SK-N-SH treated with all-trans-retinoic acid at 6 μM for 48 hours (cell line): ENCODE data around the gene RHOC.

Experiments used
- ATAC-seq: fragments of 200-7000 bp; cut with Tn5 transposase; 3 replicates; pipeline ENCODE4 v1.9.1; 2020; ENCODE audit warnings: mild to moderate bottlenecking, moderate library complexity
- ARNTL ChIP-seq: fragments of 450-650 bp; formaldehyde crosslinking; IDR thresholded peaks from 2 replicates; pipeline ENCODE4 v1.5.0; 2020; ENCODE audit warnings: low read depth, mild to moderate bottlenecking, moderate library complexity, borderline replicate concordance
- BACH2 ChIP-seq: fragments of 250-450 bp; sonication (Bioruptor Pico); IDR thresholded peaks from 2 replicates; pipeline ENCODE4 v1.9.0; 2021; ENCODE audit warnings: mild to moderate bottlenecking, borderline replicate concordance
- CSDC2 ChIP-seq: fragments of 250-450 bp; sonication (Bioruptor Pico); IDR thresholded peaks from 2 replicates; pipeline ENCODE4 v1.5.0; 2020; ENCODE audit warnings: mild to moderate bottlenecking, moderate library complexity
- GLIS3 ChIP-seq: fragments of 250-450 bp; sonication (Bioruptor Pico); IDR thresholded peaks from 2 replicates; pipeline ENCODE4 v1.5.0; 2020; ENCODE audit warnings: mild to moderate bottlenecking, moderate library complexity
- ISL1 ChIP-seq: fragments of 250-450 bp; sonication (Bioruptor Pico); IDR thresholded peaks from 2 replicates; pipeline ENCODE4 v2.1.2; 2022; ENCODE audit warnings: mild to moderate bottlenecking, moderate library complexity
- OSR1 ChIP-seq: fragments of 250-450 bp; sonication (Bioruptor Pico); IDR thresholded peaks from 2 replicates; pipeline ENCODE4 v1.8.0; 2022; ENCODE audit warnings: moderate library complexity, mild to moderate bottlenecking, inconsistent platforms
- PPARA ChIP-seq: fragments of 250-450 bp; sonication (Bioruptor Pico); IDR thresholded peaks from 2 replicates; pipeline ENCODE4 v1.5.0; 2020; ENCODE audit warnings: mild to moderate bottlenecking, borderline replicate concordance
- RARB ChIP-seq: fragments of 250-450 bp; sonication (Bioruptor Pico); IDR thresholded peaks from 2 replicates; pipeline ENCODE4 v1.8.0; 2021; ENCODE audit warnings: mild to moderate bottlenecking, moderate library complexity
- SNAI2 ChIP-seq: fragments of 250-450 bp; sonication (Bioruptor Pico); IDR thresholded peaks from 2 replicates; pipeline ENCODE4 v1.5.0; 2020; ENCODE audit warnings: mild to moderate bottlenecking, moderate library complexity
- TCF4 ChIP-seq: fragments of 250-450 bp; sonication (Bioruptor Pico); IDR thresholded peaks from 2 replicates; pipeline ENCODE4 v1.8.0; 2021; ENCODE audit warnings: mild to moderate bottlenecking, moderate library complexity, borderline replicate concordance
- TOX ChIP-seq: fragments of 250-450 bp; sonication (Bioruptor Pico); IDR thresholded peaks from 2 replicates; pipeline ENCODE4 v1.8.0; 2021; ENCODE audit warnings: mild to moderate bottlenecking, moderate library complexity, borderline replicate concordance
- ZC3H10 ChIP-seq: fragments of 250-450 bp; sonication (Bioruptor Pico); IDR thresholded peaks from 2 replicates; pipeline ENCODE4 v1.5.1; 2021; ENCODE audit warnings: mild to moderate bottlenecking, moderate library complexity
- ZFP30 ChIP-seq: fragments of 450-650 bp; formaldehyde crosslinking; IDR thresholded peaks from 2 replicates; pipeline ENCODE4 v1.5.0; 2022; ENCODE audit warnings: mild to moderate bottlenecking, moderate library complexity
- ZNF70 ChIP-seq: fragments of 450-650 bp; formaldehyde crosslinking; IDR thresholded peaks from 2 replicates; pipeline ENCODE4 v1.5.0; 2020; ENCODE audit warnings: mild to moderate bottlenecking, moderate library complexity
- ZNF8 ChIP-seq: fragments of 450-650 bp; formaldehyde crosslinking; IDR thresholded peaks from 2 replicates; pipeline ENCODE4 v1.5.0; 2020; ENCODE audit warnings: mild to moderate bottlenecking, moderate library complexity
- TF ChIP-seq, protein P1 (sequence below): fragments of 250-450 bp; sonication (Bioruptor Pico); IDR thresholded peaks from 2 replicates; pipeline ENCODE4 v1.5.0; 2020; ENCODE audit warnings: mild to moderate bottlenecking, moderate library complexity
- TF ChIP-seq, protein P2 (sequence below): fragments of 250-450 bp; sonication (Bioruptor Pico); IDR thresholded peaks from 2 replicates; pipeline ENCODE4 v1.5.1; 2021; ENCODE audit warnings: mild to moderate bottlenecking, moderate library complexity
- TF ChIP-seq, protein P3 (sequence below): fragments of 250-450 bp; sonication (Bioruptor Pico); IDR thresholded peaks from 2 replicates; pipeline ENCODE4 v1.8.0; 2021; ENCODE audit warnings: low read depth, mild to moderate bottlenecking, moderate library complexity, borderline replicate concordance

Gene RHOC

DNA sequence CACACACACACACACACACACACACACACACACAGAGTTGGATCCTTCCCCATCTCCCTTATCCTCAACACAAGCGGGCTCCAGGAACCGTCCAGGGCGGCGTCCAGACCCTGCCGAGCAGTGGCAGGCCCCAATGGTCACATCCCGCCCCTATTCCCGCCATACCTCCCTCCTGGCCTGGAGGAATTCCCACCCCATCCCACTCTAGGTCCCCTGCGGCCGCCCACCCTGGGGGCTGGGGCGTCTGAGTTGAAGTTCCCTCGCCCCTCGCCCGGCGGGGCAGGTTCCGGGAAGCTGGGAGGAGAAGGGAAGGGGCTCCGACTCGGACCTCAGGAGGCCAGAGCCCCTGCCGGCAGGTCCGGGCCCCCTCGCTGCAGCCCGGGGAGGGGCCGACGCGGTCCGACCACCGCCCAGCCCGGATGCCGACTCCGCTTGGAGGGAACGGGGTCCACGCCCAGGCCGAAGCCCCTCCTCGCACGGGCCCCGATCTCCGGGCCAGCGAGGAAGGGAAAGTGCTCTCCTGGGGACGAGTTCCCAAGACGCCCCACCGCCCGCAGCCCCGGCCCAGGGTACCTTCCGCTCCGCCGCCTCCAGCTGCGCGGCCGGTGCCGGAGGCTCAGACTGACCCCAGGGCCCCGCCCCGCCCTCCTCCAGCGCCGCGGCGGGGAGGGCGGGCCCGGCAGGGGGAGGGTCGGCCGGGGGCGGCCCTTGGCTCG, at the start of gene RHOC:
Gene RHOC (minus strand): TSS at position 623 of the 716 bp plus-strand sequence. CDS start 3,328 bp downstream, outside the sequence.
- ATAC-seq = peak; percentile 70

DNA sequence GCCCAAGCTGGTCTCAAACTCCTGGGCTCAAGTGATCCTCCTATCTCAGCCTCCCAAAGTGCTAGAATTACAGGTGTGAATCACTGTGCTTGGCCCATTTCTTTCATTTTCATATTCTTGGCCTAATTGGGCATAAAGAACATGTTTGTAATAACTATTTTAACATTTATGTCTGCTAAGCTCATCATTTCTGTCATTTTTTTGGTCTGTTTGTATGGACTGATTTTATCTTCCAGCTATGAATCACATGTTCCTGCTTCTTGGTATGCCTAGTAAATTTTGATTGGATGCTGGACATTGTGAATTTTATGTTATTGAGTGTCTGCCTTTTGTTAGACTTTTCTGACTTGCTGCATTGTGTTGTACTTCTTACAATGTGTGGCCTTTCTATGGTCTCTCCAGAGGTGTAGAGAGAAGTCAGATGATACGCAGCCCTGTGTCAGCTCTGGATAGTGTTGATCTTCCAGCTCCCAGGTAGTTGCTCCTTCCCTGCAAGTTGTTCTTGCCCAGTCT, 47.2 kb upstream of the RHOC start:
- ATAC-seq = no peak
- TF ChIP-seq, protein P1, sequence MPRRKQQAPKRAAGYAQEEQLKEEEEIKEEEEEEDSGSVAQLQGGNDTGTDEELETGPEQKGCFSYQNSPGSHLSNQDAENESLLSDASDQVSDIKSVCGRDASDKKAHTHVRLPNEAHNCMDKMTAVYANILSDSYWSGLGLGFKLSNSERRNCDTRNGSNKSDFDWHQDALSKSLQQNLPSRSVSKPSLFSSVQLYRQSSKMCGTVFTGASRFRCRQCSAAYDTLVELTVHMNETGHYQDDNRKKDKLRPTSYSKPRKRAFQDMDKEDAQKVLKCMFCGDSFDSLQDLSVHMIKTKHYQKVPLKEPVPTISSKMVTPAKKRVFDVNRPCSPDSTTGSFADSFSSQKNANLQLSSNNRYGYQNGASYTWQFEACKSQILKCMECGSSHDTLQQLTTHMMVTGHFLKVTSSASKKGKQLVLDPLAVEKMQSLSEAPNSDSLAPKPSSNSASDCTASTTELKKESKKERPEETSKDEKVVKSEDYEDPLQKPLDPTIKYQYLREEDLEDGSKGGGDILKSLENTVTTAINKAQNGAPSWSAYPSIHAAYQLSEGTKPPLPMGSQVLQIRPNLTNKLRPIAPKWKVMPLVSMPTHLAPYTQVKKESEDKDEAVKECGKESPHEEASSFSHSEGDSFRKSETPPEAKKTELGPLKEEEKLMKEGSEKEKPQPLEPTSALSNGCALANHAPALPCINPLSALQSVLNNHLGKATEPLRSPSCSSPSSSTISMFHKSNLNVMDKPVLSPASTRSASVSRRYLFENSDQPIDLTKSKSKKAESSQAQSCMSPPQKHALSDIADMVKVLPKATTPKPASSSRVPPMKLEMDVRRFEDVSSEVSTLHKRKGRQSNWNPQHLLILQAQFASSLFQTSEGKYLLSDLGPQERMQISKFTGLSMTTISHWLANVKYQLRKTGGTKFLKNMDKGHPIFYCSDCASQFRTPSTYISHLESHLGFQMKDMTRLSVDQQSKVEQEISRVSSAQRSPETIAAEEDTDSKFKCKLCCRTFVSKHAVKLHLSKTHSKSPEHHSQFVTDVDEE (CRISPR knock-in tag) = no peak
- no peak for TF ChIP-seq SNAI2 (CRISPR knock-in tag)

More for the DNA sequence above, at the start of gene RHOC:
- no peak for TF ChIP-seq CSDC2 (CRISPR knock-in tag)
- TF ChIP-seq, protein P2, sequence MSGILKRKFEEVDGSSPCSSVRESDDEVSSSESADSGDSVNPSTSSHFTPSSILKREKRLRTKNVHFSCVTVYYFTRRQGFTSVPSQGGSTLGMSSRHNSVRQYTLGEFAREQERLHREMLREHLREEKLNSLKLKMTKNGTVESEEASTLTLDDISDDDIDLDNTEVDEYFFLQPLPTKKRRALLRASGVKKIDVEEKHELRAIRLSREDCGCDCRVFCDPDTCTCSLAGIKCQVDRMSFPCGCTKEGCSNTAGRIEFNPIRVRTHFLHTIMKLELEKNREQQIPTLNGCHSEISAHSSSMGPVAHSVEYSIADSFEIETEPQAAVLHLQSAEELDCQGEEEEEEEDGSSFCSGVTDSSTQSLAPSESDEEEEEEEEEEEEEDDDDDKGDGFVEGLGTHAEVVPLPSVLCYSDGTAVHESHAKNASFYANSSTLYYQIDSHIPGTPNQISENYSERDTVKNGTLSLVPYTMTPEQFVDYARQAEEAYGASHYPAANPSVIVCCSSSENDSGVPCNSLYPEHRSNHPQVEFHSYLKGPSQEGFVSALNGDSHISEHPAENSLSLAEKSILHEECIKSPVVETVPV (CRISPR knock-in tag) = no peak

DNA sequence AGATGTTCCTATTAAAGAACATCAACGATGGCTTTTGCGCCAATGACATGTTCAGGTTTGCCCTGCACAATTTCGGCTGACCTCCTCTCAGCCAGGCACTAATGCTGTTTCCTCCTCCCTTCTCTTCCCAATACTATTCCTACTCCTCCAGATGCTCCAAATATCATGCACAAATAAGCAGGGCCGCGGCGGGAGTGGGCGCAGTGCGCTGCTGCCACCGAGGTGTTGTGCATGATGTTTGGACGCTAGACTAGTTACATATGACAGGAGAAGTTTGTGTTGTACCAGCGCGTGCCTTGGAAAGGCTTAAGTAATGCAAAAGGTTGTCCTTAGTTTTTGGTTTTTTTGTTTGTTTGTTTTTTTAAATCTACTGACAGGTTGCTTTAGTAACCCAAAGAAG, 41.5 kb upstream of the RHOC start:
- no peak for TF ChIP-seq TOX
- no peak for TF ChIP-seq GLIS3
- TF ChIP-seq TCF4 (CRISPR knock-in tag) = no peak
- ATAC-seq = no peak

DNA sequence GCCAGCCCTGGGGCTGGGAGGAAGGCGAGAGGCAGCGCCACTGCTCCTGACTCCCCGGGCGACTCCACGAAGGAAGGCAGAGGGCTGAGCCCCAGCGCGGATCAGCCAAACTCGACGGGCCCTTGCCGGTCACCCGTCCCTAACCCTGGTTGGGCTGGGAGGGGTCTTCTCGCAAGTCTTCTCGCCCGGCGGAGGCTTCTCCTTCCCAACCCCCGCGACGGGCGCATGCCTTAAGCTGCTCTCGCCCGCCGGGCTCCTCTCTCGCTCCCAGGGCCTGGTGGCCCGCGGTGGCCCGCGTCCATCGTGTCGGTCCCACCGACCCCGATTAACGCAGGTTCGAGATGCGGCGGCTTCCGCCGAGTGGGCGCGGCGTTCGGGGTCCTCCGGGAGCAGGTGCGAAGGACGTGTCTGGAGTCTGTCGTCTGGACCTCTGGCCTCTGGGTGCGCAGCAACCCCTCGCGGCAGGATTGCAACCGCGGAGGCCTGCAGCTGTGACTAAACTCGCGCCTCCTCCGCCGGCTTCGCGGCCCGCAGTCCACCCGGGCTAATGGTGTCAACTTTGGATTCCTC, 37.2 kb upstream of the RHOC start:
- TF ChIP-seq PPARA (CRISPR knock-in tag) (no peak), GLIS3 (no peak), ISL1 (CRISPR knock-in tag) (no peak), OSR1 (CRISPR knock-in tag) (no peak), ZNF70 (CRISPR knock-in tag) (no peak), TCF4 (CRISPR knock-in tag) (no peak), CSDC2 (CRISPR knock-in tag) (no peak), ZNF8 (no peak), ZC3H10 (CRISPR knock-in tag) (no peak), ARNTL (no peak), RARB (CRISPR knock-in tag) (no peak), ZFP30 (CRISPR knock-in tag) (no peak), BACH2 (no peak)
- TF ChIP-seq, protein P3, sequence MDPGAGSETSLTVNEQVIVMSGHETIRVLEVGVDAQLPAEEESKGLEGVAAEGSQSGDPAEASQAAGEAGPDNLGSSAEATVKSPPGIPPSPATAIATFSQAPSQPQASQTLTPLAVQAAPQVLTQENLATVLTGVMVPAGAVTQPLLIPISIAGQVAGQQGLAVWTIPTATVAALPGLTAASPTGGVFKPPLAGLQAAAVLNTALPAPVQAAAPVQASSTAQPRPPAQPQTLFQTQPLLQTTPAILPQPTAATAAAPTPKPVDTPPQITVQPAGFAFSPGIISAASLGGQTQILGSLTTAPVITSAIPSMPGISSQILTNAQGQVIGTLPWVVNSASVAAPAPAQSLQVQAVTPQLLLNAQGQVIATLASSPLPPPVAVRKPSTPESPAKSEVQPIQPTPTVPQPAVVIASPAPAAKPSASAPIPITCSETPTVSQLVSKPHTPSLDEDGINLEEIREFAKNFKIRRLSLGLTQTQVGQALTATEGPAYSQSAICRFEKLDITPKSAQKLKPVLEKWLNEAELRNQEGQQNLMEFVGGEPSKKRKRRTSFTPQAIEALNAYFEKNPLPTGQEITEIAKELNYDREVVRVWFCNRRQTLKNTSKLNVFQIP = no peak
- TF ChIP-seq, protein P2 (CRISPR knock-in tag) = no peak
- TF ChIP-seq, protein P1 (CRISPR knock-in tag) = no peak
- ATAC-seq = peak; percentile 86
